Stimulated activated CD8-positive, alpha-beta memory T cell treated with anti-CD3 and anti-CD28 coated beads, Interleukin-12 subunit alpha, Interleukin-12 subunit beta, amount 100 ng/mL, for 24 hours (primary cell): Measurements from ENCODE around the gene INO80E.
"Not testable (repeated sequence)": the region's sequence is repeated elsewhere in the genome, so short reads cannot be mapped to it uniquely, and the experiment has no call there.

Experiments
- DNase-seq: peaks from one replicate; pipeline ENCODE4 v3.0.0-alpha.2; 2020; ENCODE audit errors: extremely low read depth

The INO80E gene

GRCh38 chr16:30031477-30031918 is 35.5 kb downstream of the INO80E start:
- no peak for DNase-seq

- DNase-seq: no peak
These were observed 36.2 kb downstream of the INO80E start for GRCh38 chr16:30032083-30032819.

- no peak for DNase-seq
These were observed 37.2 kb downstream of the INO80E start for GRCh38 chr16:30033270-30033669.

- no peak for DNase-seq
These were observed 44.2 kb downstream of the INO80E start for GRCh38 chr16:30040221-30040620.

GRCh38 chr16:30040690-30041089 is 44.6 kb downstream of the INO80E start:
- DNase-seq: not testable (repeated sequence)

- no peak for DNase-seq
These were observed 45.8 kb downstream of the INO80E start for GRCh38 chr16:30041841-30042240.

GRCh38 chr16:30046178-30046577 is 50.1 kb downstream of the INO80E start:
- DNase-seq: no peak

GRCh38 chr16:30046588-30046987 is 50.5 kb downstream of the INO80E start:
- DNase-seq: no peak

GRCh38 chr16:30049871-30050270 is 53.8 kb downstream of the INO80E start:
- DNase-seq: no peak

GRCh38 chr16:30051518-30051917 is 55.5 kb downstream of the INO80E start:
- no peak for DNase-seq

GRCh38 chr16:30052671-30053372 is 56.8 kb downstream of the INO80E start:
- DNase-seq: peak; percentile 78

- DNase-seq: no peak
These were observed 57.5 kb downstream of the INO80E start for GRCh38 chr16:30053376-30054015.

GRCh38 chr16:30054451-30054850 is 58.4 kb downstream of the INO80E start:
- DNase-seq: no peak

GRCh38 chr16:30054959-30055553 is 59.0 kb downstream of the INO80E start:
- no peak for DNase-seq
